Smooth muscle cell (in vitro differentiated cells): ENCODE results near the gene CD83. TPM values are rescaled to one million over a fixed set of nuclear protein-coding genes. Genes with fewer than 3 reads are reported as not detected.

Experiments used
- DNase-seq: peaks from one replicate; lab custom pipeline; 2025; ENCODE audit not compliant: unreplicated experiment; lab: John Stamatoyannopoulos, UW
- H2AFZ ChIP-seq: fragments of 200-600 bp; sonication (generic); 2 replicates; pipeline ENCODE4 v1.6.0; 2016; ENCODE audit warnings: antibody characterized with exemption, low read depth, mild to moderate bottlenecking
- H3F3A ChIP-seq: fragments of 200-600 bp; sonication (generic); 2 replicates; pipeline ENCODE4 v1.6.0; 2017; ENCODE audit warnings: antibody characterized with exemption, low read depth
- H3K27ac ChIP-seq: fragments of 200-600 bp; sonication (generic); 2 replicates; pipeline ENCODE4 v1.5.1; 2016; ENCODE audit warnings: low read depth, mild to moderate bottlenecking
- H3K27me3 ChIP-seq: fragments of 200-600 bp; sonication (generic); 2 replicates; pipeline ENCODE4 v1.6.1; 2016; ENCODE audit warnings: low read depth, mild to moderate bottlenecking
- H3K36me3 ChIP-seq: fragments of 200-600 bp; sonication (generic); 2 replicates; pipeline ENCODE4 v1.5.1; 2016; ENCODE audit warnings: low read depth
- H3K4me1 ChIP-seq: fragments of 200-600 bp; sonication (generic); 2 replicates; pipeline ENCODE4 v1.5.1; 2016; ENCODE audit warnings: low read depth
- H3K4me2 ChIP-seq: fragments of 200-600 bp; sonication (generic); 2 replicates; pipeline ENCODE4 v1.6.0; 2016; ENCODE audit warnings: mild to moderate bottlenecking
- H3K4me3 ChIP-seq: fragments of 200-600 bp; sonication (generic); 2 replicates; pipeline ENCODE4 v1.5.1; 2016; ENCODE audit warnings: mild to moderate bottlenecking
- H3K79me2 ChIP-seq: fragments of 200-600 bp; sonication (generic); 2 replicates; pipeline ENCODE4 v1.6.0; 2016; ENCODE audit warnings: low read depth, mild to moderate bottlenecking
- H3K9ac ChIP-seq: fragments of 200-600 bp; sonication (generic); 2 replicates; pipeline ENCODE4 v1.6.0; 2016; ENCODE audit warnings: low read depth
- H3K9me3 ChIP-seq: fragments of 200-600 bp; sonication (generic); replicated peaks from 2 replicates; pipeline ENCODE4 v1.5.1; 2016; ENCODE audit warnings: low read depth
- H4K20me1 ChIP-seq: fragments of 200-600 bp; sonication (generic); 2 replicates; pipeline ENCODE4 v1.6.0; 2016; ENCODE audit warnings: low read depth
- WGBS: methylation state at CpG from one replicate; pipeline ENCODE4 v1.1.7; 2016; ENCODE audit warnings: low lambda C conversion rate; 5-methylcytosine and 5-hydroxymethylcytosine counted together
- polyA plus RNA-seq: library from polyadenylated mRNA; unstranded; fragments of >200 nt; fragmentation: Nextera tagmentation; extraction: Ambion mirVana; gene quantifications from 2 replicates; pipeline ENCODE4 v1.2.1, GENCODE V29; 2016
- total RNA-seq: library from RNA; depleted of rRNA; stranded (reverse); fragments of >200 nt; gene quantifications from 2 replicates; pipeline ENCODE4 v1.2.3, GENCODE V29; 2014
- TF ChIP-seq, protein P1 (sequence below): fragments of 200-600 bp; sonication (generic); IDR thresholded peaks from 2 replicates; pipeline ENCODE4 v1.5.1; 2017; ENCODE audit warnings: borderline replicate concordance, mild to moderate bottlenecking, antibody characterized with exemption; ENCODE audit not compliant: insufficient read depth, poor library complexity, severe bottlenecking

Gene CD83
- total and polyA plus RNA-seq, 2 experiments from 2014 or later: 2.3 to 4.0 TPM

DNA sequence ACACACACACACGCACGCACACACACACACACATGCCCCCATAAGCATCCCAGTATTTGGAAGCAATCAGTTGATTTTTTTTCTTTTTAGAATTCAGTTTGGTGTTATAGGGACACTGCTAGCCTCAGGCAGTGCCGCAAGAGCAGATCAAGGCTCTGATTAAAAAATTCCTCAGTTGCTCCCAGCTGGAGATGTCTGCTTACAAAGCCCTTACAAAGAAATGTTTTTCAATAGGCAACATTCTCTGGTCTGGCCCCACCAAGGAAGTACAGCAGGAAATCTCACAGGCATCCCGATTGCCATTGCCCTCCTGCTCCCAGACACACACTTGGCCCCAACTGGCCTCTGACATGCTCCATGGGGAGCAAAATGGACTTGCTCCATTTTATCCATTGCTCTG, 22.9 kb upstream of the CD83 start:
- no peak overlapping the region for H3K27ac ChIP-seq
- H3F3A ChIP-seq: no peaks in the 10 kb centered on the region
- no peaks in the 10 kb centered on the region for H3K36me3 ChIP-seq
- no peak overlapping the region for H2AFZ ChIP-seq
- no peaks in the 10 kb centered on the region for H3K9me3 ChIP-seq
- H3K79me2 ChIP-seq: no peaks in the 10 kb centered on the region
- no peaks in the 10 kb centered on the region for H3K4me1 ChIP-seq
- DNase-seq: no peak
- H4K20me1 ChIP-seq: no peaks in the 10 kb centered on the region
- TF ChIP-seq, protein P1, sequence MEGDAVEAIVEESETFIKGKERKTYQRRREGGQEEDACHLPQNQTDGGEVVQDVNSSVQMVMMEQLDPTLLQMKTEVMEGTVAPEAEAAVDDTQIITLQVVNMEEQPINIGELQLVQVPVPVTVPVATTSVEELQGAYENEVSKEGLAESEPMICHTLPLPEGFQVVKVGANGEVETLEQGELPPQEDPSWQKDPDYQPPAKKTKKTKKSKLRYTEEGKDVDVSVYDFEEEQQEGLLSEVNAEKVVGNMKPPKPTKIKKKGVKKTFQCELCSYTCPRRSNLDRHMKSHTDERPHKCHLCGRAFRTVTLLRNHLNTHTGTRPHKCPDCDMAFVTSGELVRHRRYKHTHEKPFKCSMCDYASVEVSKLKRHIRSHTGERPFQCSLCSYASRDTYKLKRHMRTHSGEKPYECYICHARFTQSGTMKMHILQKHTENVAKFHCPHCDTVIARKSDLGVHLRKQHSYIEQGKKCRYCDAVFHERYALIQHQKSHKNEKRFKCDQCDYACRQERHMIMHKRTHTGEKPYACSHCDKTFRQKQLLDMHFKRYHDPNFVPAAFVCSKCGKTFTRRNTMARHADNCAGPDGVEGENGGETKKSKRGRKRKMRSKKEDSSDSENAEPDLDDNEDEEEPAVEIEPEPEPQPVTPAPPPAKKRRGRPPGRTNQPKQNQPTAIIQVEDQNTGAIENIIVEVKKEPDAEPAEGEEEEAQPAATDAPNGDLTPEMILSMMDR: no peak
- no peaks in the 10 kb centered on the region for H3K27me3 ChIP-seq
- no peak overlapping the region for H3K4me3 ChIP-seq
- WGBS: 88% methylated on average over 4 of the region's 4 CpGs
- no peak overlapping the region for H3K9ac ChIP-seq
- H3K4me2 ChIP-seq: no peak overlapping the region

DNA sequence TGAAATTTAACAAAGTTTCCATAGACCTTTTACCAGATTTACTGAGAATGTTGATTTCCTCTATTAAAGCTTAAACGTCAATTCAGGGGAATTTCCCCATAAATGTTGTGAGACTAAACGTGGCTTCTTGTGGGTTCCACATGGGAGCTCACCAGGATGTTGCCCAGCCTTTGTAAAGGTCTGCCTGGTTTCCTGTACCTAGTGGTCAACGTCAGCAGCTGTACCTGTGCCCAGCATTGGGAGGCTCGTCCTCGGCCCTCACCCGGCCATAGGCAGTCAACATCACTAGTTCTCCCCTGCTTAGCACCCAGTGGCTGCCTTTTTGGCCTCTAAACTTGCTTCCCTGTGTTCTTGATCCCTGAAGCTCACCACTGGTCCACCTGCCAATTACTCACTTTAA, 22.1 kb upstream of the CD83 start:
- Histone ChIP-seq H2AFZ (no peak overlapping the region), H3K4me1 (no peaks in the 10 kb centered on the region), H4K20me1 (no peaks in the 10 kb centered on the region), H3K36me3 (no peaks in the 10 kb centered on the region), H3K27me3 (no peaks in the 10 kb centered on the region), H3K27ac (no peak overlapping the region), H3K4me2 (no peak overlapping the region), H3K4me3 (no peak overlapping the region), H3K9ac (no peak overlapping the region), H3F3A (no peaks in the 10 kb centered on the region), H3K79me2 (no peaks in the 10 kb centered on the region), H3K9me3 (no peaks in the 10 kb centered on the region)
- TF ChIP-seq, protein P1: no peak
- DNase-seq: no peak
- 97% methylated on average over 6 of the region's 6 CpGs for WGBS

DNA sequence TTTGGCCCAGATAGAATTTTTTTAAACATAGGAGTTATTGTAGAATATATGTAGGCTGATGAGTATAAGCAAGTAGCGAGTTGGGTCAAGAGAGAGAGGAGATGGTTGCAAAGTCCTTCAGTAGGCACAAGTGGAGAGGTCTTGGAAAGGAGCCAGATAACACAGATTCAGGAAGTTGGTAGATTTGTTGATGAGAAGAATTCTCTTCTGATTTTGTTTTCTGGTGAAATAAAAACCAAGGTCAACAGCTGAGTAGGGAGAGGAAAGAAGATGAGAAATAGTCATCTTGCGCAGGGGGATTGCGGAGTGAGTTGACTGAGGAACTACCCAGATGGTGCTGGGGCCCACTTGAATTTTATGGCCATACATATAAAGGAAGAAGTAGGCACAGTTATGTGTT, 17.4 kb upstream of the CD83 start:
- H4K20me1 ChIP-seq: no peaks in the 10 kb centered on the region
- TF ChIP-seq, protein P1: no peak
- H3K79me2 ChIP-seq: no peaks in the 10 kb centered on the region
- H3K36me3 ChIP-seq: no peaks in the 10 kb centered on the region
- no peak overlapping the region for H3K4me2 ChIP-seq
- H3K27ac ChIP-seq: no peak overlapping the region
- H3K9ac ChIP-seq: no peak overlapping the region
- 99% methylated on average over 3 of the region's 3 CpGs for WGBS
- H2AFZ ChIP-seq: no peak overlapping the region
- no peaks in the 10 kb centered on the region for H3F3A ChIP-seq
- H3K4me3 ChIP-seq: no peak overlapping the region
- H3K9me3 ChIP-seq: no peaks in the 10 kb centered on the region
- no peaks in the 10 kb centered on the region for H3K27me3 ChIP-seq
- DNase-seq: no peak
- no peaks in the 10 kb centered on the region for H3K4me1 ChIP-seq

DNA sequence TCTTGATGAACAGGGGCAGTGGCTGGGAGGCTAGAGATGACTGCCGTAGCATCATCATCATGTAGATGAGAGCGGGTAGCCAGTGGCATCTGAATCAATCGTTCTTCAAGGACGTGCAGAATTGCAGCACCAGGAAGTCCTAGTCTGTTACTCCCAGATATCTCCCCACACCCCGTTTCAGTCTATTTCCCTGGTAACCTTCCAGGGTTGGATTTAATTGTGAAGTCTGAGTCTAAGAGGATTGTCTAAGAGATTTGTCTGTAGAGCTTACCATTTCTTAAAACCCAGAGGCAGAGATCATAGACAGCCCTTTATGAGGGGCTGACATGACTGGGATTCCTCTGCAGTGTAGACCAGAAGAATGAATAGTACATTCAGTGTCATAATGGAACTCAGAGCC, 16.6 kb upstream of the CD83 start:
- Histone ChIP-seq H3K9me3 (no peaks in the 10 kb centered on the region), H3F3A (no peaks in the 10 kb centered on the region), H3K79me2 (no peaks in the 10 kb centered on the region), H3K4me3 (no peak overlapping the region), H3K27ac (no peak overlapping the region), H3K4me1 (no peaks in the 10 kb centered on the region), H3K36me3 (no peaks in the 10 kb centered on the region), H2AFZ (no peak overlapping the region), H3K4me2 (no peak overlapping the region), H4K20me1 (no peaks in the 10 kb centered on the region), H3K27me3 (no peaks in the 10 kb centered on the region), H3K9ac (no peak overlapping the region)
- DNase-seq: no peak
- TF ChIP-seq, protein P1: no peak
- 95% methylated on average over 5 of the region's 5 CpGs for WGBS
